IMR-90 (cell line): ENCODE results near the gene NUTM2F. TPM values are rescaled to one million over a fixed set of nuclear protein-coding genes. Genes with fewer than 3 reads are reported as not detected.
"Not testable (repeated sequence)": the region's sequence is repeated elsewhere in the genome, so short reads cannot be mapped to it uniquely, and the experiment has no call there.

Source experiments
- ATAC-seq: fragments of 200-7000 bp; cut with Tn5 transposase; 2 replicates; pipeline ENCODE4 v1.9.1; 2020; ENCODE audit warnings: low read depth, mild to moderate bottlenecking, moderate library complexity
- BruUV-seq: library from RNA; stranded (reverse); fragments of 400-500 nt; replicated peaks from 2 replicates; lab custom pipeline; 2021; lab: Mats Ljungman, UMichigan
- CTCF ChIA-PET: fragments of 300-600 bp; formaldehyde crosslinking; extraction: SDS; loops from one replicate; lab custom pipeline; 2021; ENCODE audit warnings: antibody characterized with exemption; lab: Yijun Ruan, JAX
- POLR2A ChIA-PET: fragments of 300-600 bp; sonication (Branson Sonifier 250); formaldehyde crosslinking; loops from one replicate; lab custom pipeline; 2022; ENCODE audit warnings: antibody characterized with exemption; ENCODE audit not compliant: unreplicated experiment; lab: Charles Lee
- DNase-seq: peaks from one replicate; pipeline ENCODE4 v3.0.0; 2013
- H2AFZ ChIP-seq: replicated peaks from 2 replicates; pipeline ENCODE3; 2013; ENCODE audit warnings: low read length, mild to moderate bottlenecking; ENCODE audit not compliant: poor library complexity
- H2AK5ac ChIP-seq: 2 replicates; pipeline ENCODE4 v1.6.1; 2013; ENCODE audit warnings: low read depth, low read length, inconsistent platforms
- H2AK9ac ChIP-seq: replicated peaks from 2 replicates; pipeline ENCODE3; 2013; ENCODE audit warnings: mild to moderate bottlenecking, low read depth, low read length, moderate library complexity; ENCODE audit not compliant: poor library complexity
- H2BK120ac ChIP-seq: 2 replicates; pipeline ENCODE4 v1.6.1; 2013; ENCODE audit warnings: low read depth, low read length, inconsistent platforms
- H2BK15ac ChIP-seq: 3 replicates; pipeline ENCODE4 v1.6.1; 2013; ENCODE audit warnings: low read depth, low read length, inconsistent platforms
- H2BK20ac ChIP-seq: 2 replicates; pipeline ENCODE4 v1.6.1; 2013; ENCODE audit warnings: low read depth, mild to moderate bottlenecking, inconsistent platforms, low read length, moderate library complexity
- H2BK5ac ChIP-seq: 2 replicates; pipeline ENCODE4 v1.6.1; 2013; ENCODE audit warnings: mild to moderate bottlenecking, low read depth, low read length, inconsistent platforms; ENCODE audit not compliant: poor library complexity, severe bottlenecking
- H3K14ac ChIP-seq: replicated peaks from 2 replicates; pipeline ENCODE4 v1.6.1; 2013; ENCODE audit warnings: low read depth, low read length, inconsistent platforms
- H3K18ac ChIP-seq: 2 replicates; pipeline ENCODE4 v1.6.1; 2013; ENCODE audit warnings: low read depth, low read length, control low read depth
- H3K23ac ChIP-seq: 2 replicates; pipeline ENCODE4 v1.6.1; 2013; ENCODE audit warnings: low read depth, low read length, inconsistent platforms
- H3K27ac ChIP-seq: 2 replicates; pipeline ENCODE4 v1.5.1; 2013; ENCODE audit warnings: mild to moderate bottlenecking, control low read depth, low read length; ENCODE audit not compliant: insufficient read depth
- H3K27me3 ChIP-seq: 2 replicates; pipeline ENCODE4 v1.6.1; 2013; ENCODE audit warnings: low read length; ENCODE audit not compliant: control insufficient read depth, insufficient read depth
- H3K36me3 ChIP-seq: 2 replicates; pipeline ENCODE4 v1.6.1; 2013; ENCODE audit warnings: low read length, mixed read lengths; ENCODE audit not compliant: control insufficient read depth, insufficient read depth
- H3K4ac ChIP-seq: 2 replicates; pipeline ENCODE4 v1.6.1; 2013; ENCODE audit warnings: low read depth, low read length, inconsistent platforms
- H3K4me1 ChIP-seq: 2 replicates; pipeline ENCODE4 v1.6.1; 2013; ENCODE audit warnings: low read length, mixed read lengths; ENCODE audit not compliant: control insufficient read depth, insufficient read depth
- H3K4me2 ChIP-seq: 2 replicates; pipeline ENCODE4 v1.6.1; 2013; ENCODE audit warnings: low read depth, mild to moderate bottlenecking, control low read depth, low read length, moderate library complexity
- H3K4me3 ChIP-seq: 2 replicates; pipeline ENCODE4 v1.5.1; 2013; ENCODE audit warnings: low read depth, mild to moderate bottlenecking, control low read depth, low read length, moderate library complexity; ENCODE audit not compliant: insufficient read depth
- H3K56ac ChIP-seq: 2 replicates; pipeline ENCODE4 v1.6.1; 2013; ENCODE audit warnings: low read length, inconsistent platforms; ENCODE audit not compliant: insufficient read depth; ENCODE audit errors: extremely low read depth
- H3K79me1 ChIP-seq, 2 experiments: 2 replicates each; pipeline ENCODE4 v1.6.1; 2013; ENCODE audit warnings: low read length in 2 of 2, inconsistent platforms in 1 of 2, low read depth in 1 of 2
- H3K9ac ChIP-seq: 2 replicates; pipeline ENCODE4 v1.6.1; 2013; ENCODE audit warnings: low read depth, low read length, control low read depth
- H3K9me1 ChIP-seq: 2 replicates; pipeline ENCODE4 v1.6.1; 2013; ENCODE audit warnings: low read length, inconsistent platforms; ENCODE audit not compliant: insufficient read depth
- H3K9me3 ChIP-seq: 2 replicates; pipeline ENCODE4 v1.6.1; 2013; ENCODE audit warnings: low read length; ENCODE audit not compliant: control insufficient read depth, insufficient read depth
- H4K20me1 ChIP-seq: 2 replicates; pipeline ENCODE4 v1.6.1; 2013; ENCODE audit warnings: low read length, inconsistent platforms; ENCODE audit not compliant: insufficient read depth
- H4K5ac ChIP-seq: 2 replicates; pipeline ENCODE4 v1.6.1; 2013; ENCODE audit warnings: mild to moderate bottlenecking, low read depth, low read length, control low read depth
- H4K8ac ChIP-seq, 2 experiments: 2 replicates each; pipeline ENCODE4 v1.6.1; 2013; ENCODE audit warnings: low read depth in 2 of 2, low read length in 2 of 2, control low read depth in 1 of 2, inconsistent platforms in 1 of 2
- H4K91ac ChIP-seq: 2 replicates; pipeline ENCODE4 v1.6.1; 2013; ENCODE audit warnings: low read depth, low read length, inconsistent platforms; ENCODE audit not compliant: insufficient read depth
- WGBS, 2 experiments: methylation state at CpG; one replicate each; pipeline versions ENCODE4 v1.1.5 to v1.1.7; 2013; ENCODE audit warnings: missing lambda C conversion rate in 2 of 2; ENCODE audit not compliant: insufficient read length in 1 of 2; ENCODE audit errors: extremely low coverage in 2 of 2; 5-methylcytosine and 5-hydroxymethylcytosine counted together
- dilution Hi-C: fragments of 300-500 bp; cut with HindIII; formaldehyde crosslinking; loops from one replicate; pipeline ENCODE4 v1.14.3; 2018; ENCODE audit warnings: low sequenced_read_pairs; ENCODE audit not compliant: unreplicated experiment
- in situ Hi-C: fragments of 300-500 bp; cut with MboI; formaldehyde crosslinking; loops from 3 replicates; pipeline ENCODE4 v1.14.3; 2019; ENCODE audit warnings: low sequenced_read_pairs, inconsistent platforms, mixed read lengths
- intact Hi-C: fragments of 100-400 bp; cut with micrococcal nuclease; formaldehyde crosslinking; loops from 2 replicates; pipeline ENCODE4 v1.10.0; 2022
- polyA plus RNA-seq, 3 experiments: library from polyadenylated mRNA; depleted of rRNA; stranded (reverse); fragments of >200 nt; gene quantifications; 2 replicates each; pipeline ENCODE4 v1.2.3, GENCODE V29; 2012; ENCODE audit warnings: low replicate concordance in 1 of 3
- total RNA-seq: library from RNA; depleted of rRNA; stranded (reverse); fragments of >200 nt; gene quantifications from 2 replicates; pipeline ENCODE4 v1.2.3, GENCODE V29; 2012

The NUTM2F gene
- total and polyA plus RNA-seq, 2 of the 4 experiments (the other 2 are of a cell fraction), result not detected

GRCh38 chr9:94339657-94340056 lies 11.2 kb upstream of the NUTM2F start:
- H3K4me3 ChIP-seq, H2AK9ac ChIP-seq, H3K9ac ChIP-seq, H3K14ac ChIP-seq, DNase-seq, H3K56ac ChIP-seq, CTCF ChIA-PET, H2AFZ ChIP-seq, H4K5ac ChIP-seq, H3K4ac ChIP-seq, H2AK5ac ChIP-seq, dilution Hi-C loops, H4K91ac ChIP-seq, H2BK5ac ChIP-seq, H4K8ac ChIP-seq, H2BK15ac ChIP-seq, H3K9me3 ChIP-seq, ATAC-seq, H4K20me1 ChIP-seq, in situ Hi-C loops, H3K27ac ChIP-seq, POLR2A ChIA-PET, H3K36me3 ChIP-seq, H3K79me1 ChIP-seq, H2BK20ac ChIP-seq, BruUV-seq, H3K4me1 ChIP-seq, H3K18ac ChIP-seq, H3K4me2 ChIP-seq, H3K23ac ChIP-seq, H2BK120ac ChIP-seq, H3K9me1 ChIP-seq, intact Hi-C loops, H3K27me3 ChIP-seq: not testable (repeated sequence)
- 88% methylated on average over 3 of the region's 6 CpGs; no CpG with 5 or more reads in 1 of the 2 experiments for WGBS, 2 experiments

GRCh38 chr9:94338723-94339122 lies 10.3 kb upstream of the NUTM2F start:
- H3K36me3 ChIP-seq, H2AK9ac ChIP-seq, dilution Hi-C loops, H3K9me1 ChIP-seq, H3K9me3 ChIP-seq, H2BK15ac ChIP-seq, H3K4me2 ChIP-seq, H2AK5ac ChIP-seq, H4K5ac ChIP-seq, H3K27ac ChIP-seq, H4K91ac ChIP-seq, CTCF ChIA-PET, H2BK120ac ChIP-seq, H3K14ac ChIP-seq, H4K20me1 ChIP-seq, H3K56ac ChIP-seq, intact Hi-C loops, BruUV-seq, H4K8ac ChIP-seq, in situ Hi-C loops, H3K23ac ChIP-seq, H2BK20ac ChIP-seq, H2AFZ ChIP-seq, H2BK5ac ChIP-seq, H3K27me3 ChIP-seq, H3K18ac ChIP-seq, POLR2A ChIA-PET, H3K4me3 ChIP-seq, H3K4ac ChIP-seq, DNase-seq, H3K4me1 ChIP-seq, ATAC-seq, H3K79me1 ChIP-seq, H3K9ac ChIP-seq: not testable (repeated sequence)
- WGBS, 2 experiments, result no CpG with 5 or more reads among the region's 7 CpGs
